ENCODE results near the gene PEPD.

The PEPD gene

GRCh38 chr19:33441828-33442227 lies 79.8 kb downstream of the PEPD start:
- in situ Hi-C loops (cut with MboI; ENCODE audit: low sequenced_read_pairs) = loop anchor here (25.0 kb wide), 1 partner anchor 670 kb away; no protein-coding TSS in a partner anchor

GRCh38 chr19:33441277-33441699 lies 80.3 kb downstream of the PEPD start:
- in situ Hi-C loops (cut with MboI; ENCODE audit: low sequenced_read_pairs) = loop anchor here (25.0 kb wide), 1 partner anchor 671 kb away; no protein-coding TSS in a partner anchor

- in situ Hi-C loops (cut with MboI; ENCODE audit: low sequenced_read_pairs) = loop anchor here (25.0 kb wide), 1 partner anchor 672 kb away; no protein-coding TSS in a partner anchor
Observed at GRCh38 chr19:33440682-33441081, 80.9 kb downstream of the PEPD start.

GRCh38 chr19:33440241-33440640 lies 81.3 kb downstream of the PEPD start:
- in situ Hi-C loops (cut with MboI; ENCODE audit: low sequenced_read_pairs) = loop anchor here (25.0 kb wide), 1 partner anchor 672 kb away; no protein-coding TSS in a partner anchor

- in situ Hi-C loops (cut with MboI; ENCODE audit: low sequenced_read_pairs) = loop anchor here (25.0 kb wide), 1 partner anchor 673 kb away; no protein-coding TSS in a partner anchor
Observed at GRCh38 chr19:33438987-33439781, 82.4 kb downstream of the PEPD start.

GRCh38 chr19:33437821-33438671 lies 83.5 kb downstream of the PEPD start:
- in situ Hi-C loops (cut with MboI; ENCODE audit: low sequenced_read_pairs) = loop anchor here (25.0 kb wide), 1 partner anchor 674 kb away; no protein-coding TSS in a partner anchor

GRCh38 chr19:33437393-33437820 lies 84.2 kb downstream of the PEPD start:
- in situ Hi-C loops (cut with MboI; ENCODE audit: low sequenced_read_pairs) = loop anchor here (25.0 kb wide), 1 partner anchor 675 kb away; no protein-coding TSS in a partner anchor

GRCh38 chr19:33436360-33437345 lies 84.9 kb downstream of the PEPD start:
- in situ Hi-C loops (cut with MboI; ENCODE audit: low sequenced_read_pairs) = loop anchor here (25.0 kb wide), 1 partner anchor 676 kb away; no protein-coding TSS in a partner anchor

GRCh38 chr19:33435706-33436359 lies 85.8 kb downstream of the PEPD start:
- in situ Hi-C loops (cut with MboI; ENCODE audit: low sequenced_read_pairs) = loop anchor here (25.0 kb wide), 1 partner anchor 676 kb away; no protein-coding TSS in a partner anchor

- in situ Hi-C loops (cut with MboI; ENCODE audit: low sequenced_read_pairs) = loop anchor here (25.0 kb wide), 1 partner anchor 677 kb away; no protein-coding TSS in a partner anchor
Observed at GRCh38 chr19:33434886-33435705, 86.5 kb downstream of the PEPD start.

- in situ Hi-C loops (cut with MboI; ENCODE audit: low sequenced_read_pairs) = loop anchor here (25.0 kb wide), 1 partner anchor 678 kb away; no protein-coding TSS in a partner anchor
Observed at GRCh38 chr19:33434069-33434885, 87.3 kb downstream of the PEPD start.

GRCh38 chr19:33432446-33433170 lies 89.0 kb downstream of the PEPD start:
- in situ Hi-C loops (cut with MboI; ENCODE audit: low sequenced_read_pairs) = loop anchor here (25.0 kb wide), 1 partner anchor 680 kb away; no protein-coding TSS in a partner anchor

- in situ Hi-C loops (cut with MboI; ENCODE audit: low sequenced_read_pairs) = loop anchor here (25.0 kb wide), 1 partner anchor 680 kb away; no protein-coding TSS in a partner anchor
Observed at GRCh38 chr19:33432015-33432414, 89.6 kb downstream of the PEPD start.

GRCh38 chr19:33430674-33431277 lies 90.8 kb downstream of the PEPD start:
- in situ Hi-C loops (cut with MboI; ENCODE audit: low sequenced_read_pairs) = loop anchor here (25.0 kb wide), 1 partner anchor 682 kb away; no protein-coding TSS in a partner anchor

- in situ Hi-C loops (cut with MboI; ENCODE audit: low sequenced_read_pairs) = loop anchor here (25.0 kb wide), 1 partner anchor 682 kb away; no protein-coding TSS in a partner anchor
Observed at GRCh38 chr19:33429891-33430673, 91.5 kb downstream of the PEPD start.

Measured in HL-60/S4 (cell line).